HG03575 (cell line): ENCODE measurements around the gene POLR3GL.
"Not testable (repeated sequence)": the region's sequence is repeated elsewhere in the genome, so short reads cannot be mapped to it uniquely, and the experiment has no call there.

Source experiments
- ATAC-seq: cut with Tn5 transposase; IDR thresholded peaks from one replicate; pipeline ENCODE4 v1.9.1; 2021; ENCODE audit not compliant: unreplicated experiment, insufficient number of reproducible peaks, low FRiP score; ENCODE audit errors: extremely low read depth

POLR3GL gene

GRCh38 chr1:146001709-146002108 lies 37.2 kb downstream of the POLR3GL start:
- ATAC-seq, result no peak

- no peak for ATAC-seq
Measured at GRCh38 chr1:146007489-146008133, 43.1 kb downstream of the POLR3GL start.

GRCh38 chr1:146010126-146010738 lies 45.7 kb downstream of the POLR3GL start:
- no peak for ATAC-seq

- no peak for ATAC-seq
Measured at GRCh38 chr1:146012703-146013558, 48.4 kb downstream of the POLR3GL start.

- no peak for ATAC-seq
Measured at GRCh38 chr1:146013559-146013922, 49.1 kb downstream of the POLR3GL start.

- no peak for ATAC-seq
Measured at GRCh38 chr1:146016891-146017290, 52.4 kb downstream of the POLR3GL start.

GRCh38 chr1:146019231-146020057 lies 55.0 kb downstream of the POLR3GL start:
- ATAC-seq, result no peak

- no peak for ATAC-seq
Measured at GRCh38 chr1:146020058-146021049, 55.9 kb downstream of the POLR3GL start.

- ATAC-seq, result no peak
Measured at GRCh38 chr1:146021050-146021445, 56.6 kb downstream of the POLR3GL start.

GRCh38 chr1:146021622-146022402 lies 57.3 kb downstream of the POLR3GL start, which contains the start of gene HJV:
Gene HJV (minus strand): TSS chr1:146021735. CDS start chr1:146020231, 1,504 bp downstream.
- ATAC-seq, result no peak

- ATAC-seq, result no peak
Measured at GRCh38 chr1:146022403-146023127, 58.1 kb downstream of the POLR3GL start.

- not testable (repeated sequence) for ATAC-seq
Measured at GRCh38 chr1:146025787-146026495, 61.5 kb downstream of the POLR3GL start.

- ATAC-seq, result not testable (repeated sequence)
Measured at GRCh38 chr1:146026650-146027049, 62.2 kb downstream of the POLR3GL start.
